ENCODE measurements around the gene PHGDH. TPM values are rescaled to one million over a fixed set of nuclear protein-coding genes. Genes with fewer than 3 reads are reported as not detected.

PHGDH gene
- total RNA-seq, 1 donor from 2014 or later, result 61.7 TPM

GRCh38 chr1:119673171-119673940, 38.4 kb upstream of the PHGDH start:
- Histone ChIP-seq H3K27me3 (no peaks in the 10 kb centered on the region), H3K36me3 (no peaks in the 10 kb centered on the region), H3K4me3 (no peak overlapping the region), H3K9me3 (no peaks in the 10 kb centered on the region), H3K27ac (no peak overlapping the region), H3K4me1 (peaks cover 0 to 4% of the 10 kb centered on the region in 2 donors)
- intact Hi-C loops (cut with DNase I), result no loop called here
- TF ChIP-seq, protein P1, sequence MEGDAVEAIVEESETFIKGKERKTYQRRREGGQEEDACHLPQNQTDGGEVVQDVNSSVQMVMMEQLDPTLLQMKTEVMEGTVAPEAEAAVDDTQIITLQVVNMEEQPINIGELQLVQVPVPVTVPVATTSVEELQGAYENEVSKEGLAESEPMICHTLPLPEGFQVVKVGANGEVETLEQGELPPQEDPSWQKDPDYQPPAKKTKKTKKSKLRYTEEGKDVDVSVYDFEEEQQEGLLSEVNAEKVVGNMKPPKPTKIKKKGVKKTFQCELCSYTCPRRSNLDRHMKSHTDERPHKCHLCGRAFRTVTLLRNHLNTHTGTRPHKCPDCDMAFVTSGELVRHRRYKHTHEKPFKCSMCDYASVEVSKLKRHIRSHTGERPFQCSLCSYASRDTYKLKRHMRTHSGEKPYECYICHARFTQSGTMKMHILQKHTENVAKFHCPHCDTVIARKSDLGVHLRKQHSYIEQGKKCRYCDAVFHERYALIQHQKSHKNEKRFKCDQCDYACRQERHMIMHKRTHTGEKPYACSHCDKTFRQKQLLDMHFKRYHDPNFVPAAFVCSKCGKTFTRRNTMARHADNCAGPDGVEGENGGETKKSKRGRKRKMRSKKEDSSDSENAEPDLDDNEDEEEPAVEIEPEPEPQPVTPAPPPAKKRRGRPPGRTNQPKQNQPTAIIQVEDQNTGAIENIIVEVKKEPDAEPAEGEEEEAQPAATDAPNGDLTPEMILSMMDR (IDR thresholded peaks at IDR 0.05), result no peak
- no peak for DNase-seq (ENCODE audit: low spot score in 2 of 2)

GRCh38 chr1:119674111-119674526, 37.6 kb upstream of the PHGDH start:
- intact Hi-C loops (cut with DNase I), result no loop called here
- Histone ChIP-seq H3K4me1 (peaks cover 0 to 4% of the 10 kb centered on the region in 2 donors), H3K9me3 (no peaks in the 10 kb centered on the region), H3K4me3 (no peak overlapping the region), H3K27me3 (no peaks in the 10 kb centered on the region), H3K36me3 (no peaks in the 10 kb centered on the region), H3K27ac (no peak overlapping the region)
- no peak for DNase-seq (ENCODE audit: low spot score in 2 of 2)
- TF ChIP-seq, protein P1 (IDR thresholded peaks at IDR 0.05), result no peak

DNA sequence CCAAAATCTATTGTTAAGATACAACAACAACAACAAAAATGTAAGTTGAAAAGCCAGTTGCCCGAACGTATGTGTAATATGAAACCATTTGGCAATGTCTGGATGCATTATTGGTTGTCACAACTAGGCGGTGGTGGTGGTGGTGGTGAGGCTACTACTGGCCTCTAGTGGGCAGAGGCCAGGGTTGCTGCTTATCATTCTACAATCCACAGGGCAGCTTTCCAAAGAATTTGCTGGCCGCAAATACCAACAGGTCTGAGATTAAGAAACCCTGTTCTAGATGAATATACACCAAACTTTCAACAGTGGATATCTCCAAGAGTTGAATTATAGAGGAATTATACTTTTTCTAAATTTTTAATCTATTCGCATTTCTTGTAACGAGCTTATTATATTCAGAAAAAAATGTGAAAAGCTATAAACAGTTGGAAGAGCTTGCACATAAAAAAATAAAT, 36.9 kb upstream of the PHGDH start:
- DNase-seq (ENCODE audit: low spot score in 2 of 2), result peak in 1 of 2 donors; percentile 74
- TF ChIP-seq, protein P1 (IDR thresholded peaks at IDR 0.05), result peak in 1 of 3 experiments; percentile 61
- Histone ChIP-seq H3K9me3 (no peaks in the 10 kb centered on the region), H3K4me1 (peaks cover 0 to 4% of the 10 kb centered on the region in 2 donors), H3K36me3 (no peaks in the 10 kb centered on the region), H3K27me3 (no peaks in the 10 kb centered on the region), H3K4me3 (peak overlapping the region; percentile 56 to 58), H3K27ac (peak overlapping the region in 1 of 2 donors; percentile 55)
- intact Hi-C loops (cut with DNase I), result loop anchor here (1.0 kb wide), 1 partner anchor 62 kb away; no protein-coding TSS in a partner anchor

GRCh38 chr1:119675349-119676345, 36.1 kb upstream of the PHGDH start:
- H3K36me3 ChIP-seq, result no peaks in the 10 kb centered on the region
- TF ChIP-seq, protein P1 (IDR thresholded peaks at IDR 0.05), result peak; percentile 64 to 87 (median 74)
- peaks cover 0 to 4% of the 10 kb centered on the region in 2 donors for H3K4me1 ChIP-seq
- H3K27me3 ChIP-seq, result no peaks in the 10 kb centered on the region
- peak overlapping the region; percentile 9 to 55 for H3K27ac ChIP-seq
- peak; percentile 21 to 93 for DNase-seq (ENCODE audit: low spot score in 2 of 2)
- H3K9me3 ChIP-seq, result no peaks in the 10 kb centered on the region
- H3K4me3 ChIP-seq, result peak overlapping the region; percentile 56 to 58
- intact Hi-C loops (cut with DNase I), result loop anchor here (1.0 kb wide), 1 partner anchor 62 kb away; no protein-coding TSS in a partner anchor

DNA sequence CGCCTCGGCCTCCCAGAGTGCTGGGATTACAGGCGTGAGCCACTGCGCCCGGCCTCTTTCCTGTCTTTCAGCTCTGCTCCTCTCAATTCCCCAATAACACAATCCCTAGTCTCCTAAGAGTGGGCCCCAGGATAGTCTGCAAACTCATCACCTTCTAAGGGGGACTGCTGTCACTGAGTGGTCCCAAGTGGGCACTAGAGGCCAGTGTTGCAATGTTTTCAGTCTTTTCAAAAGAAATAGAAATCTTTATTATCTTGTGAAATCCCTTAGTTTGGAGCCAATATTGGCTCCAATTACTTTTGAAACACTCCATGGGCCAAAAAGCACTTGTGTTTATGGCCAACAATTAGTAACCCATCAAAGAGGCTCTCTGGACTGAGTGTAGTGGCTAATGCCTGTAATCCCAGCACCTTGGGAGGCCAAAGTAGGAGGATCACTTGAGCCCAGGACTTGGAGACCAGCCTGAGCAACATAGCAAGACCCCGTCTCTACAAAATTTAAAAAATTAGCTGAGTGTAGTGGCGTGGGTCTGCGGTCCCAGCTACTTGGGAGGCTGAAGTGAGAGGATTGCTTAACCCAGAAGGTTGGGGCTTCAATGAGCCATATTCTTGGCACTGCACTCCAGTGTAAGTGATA, 35.0 kb upstream of the PHGDH start:
- H3K4me3 ChIP-seq, result no peak overlapping the region
- H3K9me3 ChIP-seq, result no peaks in the 10 kb centered on the region
- intact Hi-C loops (cut with DNase I), result no loop called here
- TF ChIP-seq, protein P1 (IDR thresholded peaks at IDR 0.05), result no peak
- no peaks in the 10 kb centered on the region for H3K36me3 ChIP-seq
- H3K27me3 ChIP-seq, result no peaks in the 10 kb centered on the region
- peaks cover 0 to 4% of the 10 kb centered on the region in 2 donors for H3K4me1 ChIP-seq
- H3K27ac ChIP-seq, result no peak overlapping the region
- peak in 1 of 2 donors; percentile 66 for DNase-seq (ENCODE audit: low spot score in 2 of 2)
